ENCODE measurements around the gene COL18A1.

Gene COL18A1

GRCh38 chr21:45423968-45424853 is 19.2 kb downstream of the COL18A1 start:
- no peak for DNase-seq
- Histone ChIP-seq H3K27ac (no peak overlapping the region), H3K27me3 (replicated peaks) (no peaks in the 10 kb centered on the region), H3K36me3 (replicated peaks) (peaks cover 3% of the 10 kb centered on the region), H3K4me3 (ENCODE audit: low read depth, low read length) (no peak overlapping the region)
- in situ Hi-C loops (cut with HindIII; ENCODE audit: low pct_ligation_motif_present, low sequenced_read_pairs), result no loop called here
- TF ChIP-seq CTCF (IDR thresholded peaks at IDR 0.05; ENCODE audit: low read depth, low read length, missing control alignments), result no peak

- in situ Hi-C loops (cut with HindIII; ENCODE audit: low pct_ligation_motif_present, low sequenced_read_pairs), result no loop called here
- H3K27me3 ChIP-seq (replicated peaks), result no peaks in the 10 kb centered on the region
- H3K36me3 ChIP-seq (replicated peaks), result peaks cover 3% of the 10 kb centered on the region
These were observed 20.2 kb downstream of the COL18A1 start for GRCh38 chr21:45424854-45425795.

DNA sequence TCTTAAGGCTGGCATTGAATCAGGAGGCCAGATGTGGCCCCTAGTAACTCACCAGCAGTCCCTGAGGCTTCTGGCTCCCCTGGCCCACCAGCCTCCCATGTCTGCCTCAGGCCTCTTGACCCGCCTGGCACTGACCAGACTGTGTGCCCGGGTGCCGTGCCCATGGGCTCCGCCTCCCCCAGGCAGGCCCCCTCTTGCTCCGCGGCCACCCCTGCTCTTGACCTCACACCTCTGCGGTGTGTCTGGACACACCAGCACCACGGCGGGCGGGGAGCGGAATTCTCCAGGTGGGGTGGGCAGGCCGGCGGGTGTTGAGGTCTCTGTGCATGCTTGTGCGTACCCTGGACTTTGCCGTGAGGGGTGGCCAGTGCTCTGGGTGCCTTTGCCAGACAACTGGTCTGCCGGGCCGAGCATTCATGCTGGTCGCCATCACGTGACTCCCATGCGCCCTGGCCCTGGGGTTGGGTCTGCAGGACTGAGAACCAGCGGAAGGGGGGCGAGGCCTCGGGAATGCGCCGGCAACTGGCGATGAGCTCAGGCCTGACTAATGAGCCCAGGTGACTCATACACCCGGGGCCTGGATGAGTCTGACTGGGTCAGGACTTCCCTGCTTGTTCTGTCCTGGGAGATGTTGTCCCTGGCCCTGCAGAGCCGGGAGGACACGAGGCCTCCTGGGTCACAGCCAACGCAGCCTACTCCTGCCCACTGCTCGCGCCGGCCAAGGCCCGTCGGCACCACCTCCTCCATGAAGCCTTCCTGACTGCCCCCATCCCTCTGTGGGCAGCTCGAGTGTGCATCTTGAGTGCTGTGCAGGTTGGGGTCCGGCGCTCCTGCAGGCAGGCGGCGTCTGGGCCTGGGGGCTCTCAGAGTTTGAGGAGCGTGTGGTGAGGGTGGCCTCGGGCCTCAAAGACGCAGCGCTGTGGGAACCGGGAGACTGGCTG is 22.6 kb downstream of the COL18A1 start:
- TF ChIP-seq CTCF (IDR thresholded peaks at IDR 0.05; ENCODE audit: low read depth, low read length, missing control alignments), result no peak
- Histone ChIP-seq H3K36me3 (replicated peaks) (peaks cover 3% of the 10 kb centered on the region), H3K4me3 (ENCODE audit: low read depth, low read length) (no peak overlapping the region), H3K27me3 (replicated peaks) (no peaks in the 10 kb centered on the region), H3K27ac (peak overlapping the region; percentile 70)
- in situ Hi-C loops (cut with HindIII; ENCODE audit: low pct_ligation_motif_present, low sequenced_read_pairs), result no loop called here
- DNase-seq, result peak; percentile 99

More at GRCh38 chr21:45424854-45425795, 20.2 kb downstream of the COL18A1 start:
- no peak for DNase-seq
- TF ChIP-seq CTCF (IDR thresholded peaks at IDR 0.05; ENCODE audit: low read depth, low read length, missing control alignments), result no peak
- Histone ChIP-seq H3K27ac (no peak overlapping the region), H3K4me3 (ENCODE audit: low read depth, low read length) (no peak overlapping the region)

DNA sequence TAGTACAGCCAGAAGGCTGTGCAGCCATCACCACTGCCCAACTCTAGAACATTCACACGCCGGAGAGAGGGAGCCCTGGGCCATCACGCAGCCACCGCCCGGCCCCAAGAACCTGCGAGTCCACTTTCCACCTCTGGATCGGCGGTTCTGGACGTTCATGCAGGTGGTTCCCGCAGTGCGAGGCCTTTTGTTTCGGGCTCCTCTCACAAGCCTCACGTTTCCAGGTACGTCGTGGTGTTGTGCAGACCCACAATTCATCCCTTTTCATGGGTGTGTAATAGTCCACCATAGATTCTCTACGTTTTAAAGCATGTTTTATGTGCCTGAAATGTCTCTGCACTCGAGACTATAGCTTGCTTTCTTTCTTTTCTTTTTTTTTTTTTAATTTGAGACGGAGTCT is 23.6 kb downstream of the COL18A1 start:
- no peak for DNase-seq
- no peak overlapping the region for H3K4me3 ChIP-seq (ENCODE audit: low read depth, low read length)
- no peaks in the 10 kb centered on the region for H3K27me3 ChIP-seq (replicated peaks)
- no peak for TF ChIP-seq CTCF (IDR thresholded peaks at IDR 0.05; ENCODE audit: low read depth, low read length, missing control alignments)
- in situ Hi-C loops (cut with HindIII; ENCODE audit: low pct_ligation_motif_present, low sequenced_read_pairs), result no loop called here
- H3K27ac ChIP-seq, result no peak overlapping the region
- peaks cover 3% of the 10 kb centered on the region for H3K36me3 ChIP-seq (replicated peaks)
